T-helper 1 cell treated with Interleukin-12 subunit alpha and Interleukin-12 subunit beta and Interleukin-4 antibody, amounts not matched to agents 30 μg/mL and 1 μg/mL, for 36 hours (primary cell): ENCODE data around the gene KIF19.

Experiments
- H3K27ac Mint-ChIP-seq: one replicate; pipeline ENCODE4 v1.8.0; 2021; ENCODE audit warnings: mild to moderate bottlenecking, mixed read lengths
- H3K27me3 Mint-ChIP-seq: one replicate; pipeline ENCODE4 v1.8.0; 2021; ENCODE audit warnings: low read depth, mixed read lengths
- H3K36me3 Mint-ChIP-seq: one replicate; pipeline ENCODE4 v1.8.0; 2021; ENCODE audit warnings: low read depth, mixed read lengths
- H3K4me1 Mint-ChIP-seq: one replicate; pipeline ENCODE4 v1.8.0; 2021; ENCODE audit warnings: low read depth, mixed read lengths
- H3K4me3 Mint-ChIP-seq: one replicate; pipeline ENCODE4 v1.8.0; 2021; ENCODE audit warnings: mild to moderate bottlenecking, moderate library complexity, mixed read lengths
- H3K9me3 Mint-ChIP-seq: one replicate; pipeline ENCODE4 v1.8.0; 2021; ENCODE audit warnings: mixed read lengths

KIF19 gene

GRCh38 chr17:74324521-74324920, 1.5 kb upstream of the KIF19 start:
- Mint-ChIP-seq H3K9me3 (no peaks in the 10 kb centered on the region), H3K27ac (no peak overlapping the region), H3K27me3 (peaks cover 44% of the 10 kb centered on the region), H3K4me3 (no peak overlapping the region), H3K36me3 (no peaks in the 10 kb centered on the region), H3K4me1 (peaks cover 13% of the 10 kb centered on the region)

- H3K4me1 Mint-ChIP-seq = peaks cover 14% of the 10 kb centered on the region
- no peak overlapping the region for H3K4me3 Mint-ChIP-seq
- H3K27ac Mint-ChIP-seq = no peak overlapping the region
- peaks cover 44% of the 10 kb centered on the region for H3K27me3 Mint-ChIP-seq
- no peaks in the 10 kb centered on the region for H3K36me3 Mint-ChIP-seq
- H3K9me3 Mint-ChIP-seq = no peaks in the 10 kb centered on the region
These were observed 667 bp upstream of the KIF19 start for GRCh38 chr17:74325376-74325742.

DNA sequence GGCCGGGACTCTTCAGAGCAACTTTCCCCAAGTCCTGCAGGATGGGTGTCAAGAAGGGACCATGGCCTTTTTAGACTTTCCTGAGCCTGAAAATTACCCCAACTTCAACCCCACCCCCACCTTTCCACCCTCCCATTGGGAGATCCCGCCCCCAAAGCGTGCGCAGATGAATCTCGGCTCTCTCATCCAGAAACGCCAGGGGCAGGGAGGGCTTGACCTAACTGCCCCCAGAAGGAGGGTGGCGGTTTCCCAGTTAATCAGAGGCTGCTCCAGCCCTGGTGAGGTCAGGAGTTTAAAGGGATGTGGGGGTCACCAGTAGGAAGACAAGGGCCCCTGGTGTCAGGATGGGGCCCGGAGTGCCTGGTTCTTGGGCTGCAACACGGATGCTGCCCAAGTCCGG, 480 bp downstream of the KIF19 start:
- Mint-ChIP-seq H3K27me3 (peaks cover 40% of the 10 kb centered on the region), H3K27ac (no peak overlapping the region), H3K9me3 (no peaks in the 10 kb centered on the region), H3K4me3 (peak overlapping the region; percentile 13), H3K36me3 (no peaks in the 10 kb centered on the region), H3K4me1 (peaks cover 14% of the 10 kb centered on the region)

DNA sequence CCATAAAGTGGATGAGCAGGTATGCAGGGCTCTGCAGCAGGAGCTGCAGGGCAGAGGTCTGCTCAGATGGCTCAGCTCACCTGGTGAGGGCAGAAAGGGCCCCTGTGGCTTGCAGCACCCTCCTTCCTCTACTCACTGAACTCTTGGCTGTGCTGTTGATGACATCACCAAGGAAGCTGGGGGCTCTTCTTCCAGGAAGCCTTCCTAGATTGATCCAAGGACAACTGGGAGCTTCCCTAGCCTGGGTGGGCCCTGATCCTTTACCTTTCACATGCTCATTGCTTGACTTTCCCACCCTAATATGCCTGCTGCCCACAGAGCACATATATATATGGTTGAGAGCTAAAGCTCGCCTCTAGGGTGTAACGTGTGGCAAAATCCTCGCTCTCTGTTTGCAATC, 2.5 kb downstream of the KIF19 start:
- H3K9me3 Mint-ChIP-seq = no peaks in the 10 kb centered on the region
- H3K4me3 Mint-ChIP-seq = no peak overlapping the region
- H3K27ac Mint-ChIP-seq = no peak overlapping the region
- no peaks in the 10 kb centered on the region for H3K36me3 Mint-ChIP-seq
- peaks cover 25% of the 10 kb centered on the region for H3K27me3 Mint-ChIP-seq
- peaks cover 14% of the 10 kb centered on the region for H3K4me1 Mint-ChIP-seq

- H3K36me3 Mint-ChIP-seq = no peaks in the 10 kb centered on the region
- peaks cover 15% of the 10 kb centered on the region for H3K4me1 Mint-ChIP-seq
- peak overlapping the region; percentile 37 for H3K4me3 Mint-ChIP-seq
- H3K9me3 Mint-ChIP-seq = no peaks in the 10 kb centered on the region
- H3K27ac Mint-ChIP-seq = no peak overlapping the region
- peaks cover 21% of the 10 kb centered on the region for H3K27me3 Mint-ChIP-seq
These were observed 3.4 kb downstream of the KIF19 start for GRCh38 chr17:74329378-74329777.

DNA sequence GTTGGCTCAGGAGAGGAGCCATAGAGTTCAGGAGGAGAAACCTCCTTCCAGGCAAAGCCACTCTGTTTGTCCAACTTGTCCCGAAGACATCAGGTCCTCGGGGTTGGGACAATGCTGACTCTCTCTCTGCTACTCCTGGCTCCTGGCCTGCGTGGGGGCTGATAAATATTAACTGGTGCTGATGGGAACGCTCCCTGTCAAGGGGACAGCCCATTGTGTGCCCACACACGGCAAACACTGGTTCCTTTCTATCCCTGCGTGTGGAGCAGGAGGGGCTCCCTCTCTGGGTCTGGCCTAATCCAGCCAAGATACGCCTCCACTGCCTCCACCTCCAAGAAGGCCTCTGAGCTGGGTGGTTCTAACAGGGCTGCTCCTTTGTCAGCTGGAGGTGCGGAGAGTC, 4.4 kb downstream of the KIF19 start:
- Mint-ChIP-seq H3K9me3 (no peaks in the 10 kb centered on the region), H3K4me1 (peaks cover 19% of the 10 kb centered on the region), H3K27ac (no peak overlapping the region), H3K36me3 (no peaks in the 10 kb centered on the region), H3K27me3 (peaks cover 10% of the 10 kb centered on the region), H3K4me3 (no peak overlapping the region)

GRCh38 chr17:74332017-74332650, 6.1 kb downstream of the KIF19 start:
- Mint-ChIP-seq H3K27ac (no peak overlapping the region), H3K9me3 (no peaks in the 10 kb centered on the region), H3K4me1 (peaks cover 19% of the 10 kb centered on the region), H3K4me3 (no peak overlapping the region), H3K36me3 (no peaks in the 10 kb centered on the region), H3K27me3 (peaks cover 4% of the 10 kb centered on the region)

DNA sequence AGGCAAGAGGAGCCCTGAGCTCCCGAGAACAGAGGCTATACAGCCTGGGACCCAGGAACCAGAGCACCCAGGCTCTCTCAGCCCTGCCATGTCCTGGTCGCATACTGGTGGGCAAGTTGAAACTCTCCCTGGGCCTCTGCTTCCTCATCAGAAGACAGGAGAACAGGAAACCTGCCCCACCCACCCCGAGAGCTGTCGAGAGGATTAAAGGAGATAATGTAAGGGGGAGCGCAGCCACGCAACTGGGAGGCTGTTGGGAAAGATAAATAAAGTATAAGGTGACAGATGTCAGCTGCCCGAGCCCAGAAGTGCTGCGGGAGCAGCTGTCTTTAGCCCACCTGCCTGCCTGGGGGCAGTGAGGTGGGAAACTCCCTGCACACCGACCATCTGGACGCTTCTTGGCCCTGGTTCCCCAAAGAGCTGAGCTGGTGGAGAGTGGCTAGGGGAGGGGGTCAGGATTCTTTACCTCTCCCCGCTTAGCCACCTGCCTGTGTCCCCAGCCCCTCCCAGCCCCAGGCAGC, 6.8 kb downstream of the KIF19 start:
- no peaks in the 10 kb centered on the region for H3K9me3 Mint-ChIP-seq
- no peak overlapping the region for H3K27ac Mint-ChIP-seq
- no peak overlapping the region for H3K4me3 Mint-ChIP-seq
- H3K27me3 Mint-ChIP-seq = peaks cover 4% of the 10 kb centered on the region
- H3K36me3 Mint-ChIP-seq = no peaks in the 10 kb centered on the region
- H3K4me1 Mint-ChIP-seq = peaks cover 19% of the 10 kb centered on the region

DNA sequence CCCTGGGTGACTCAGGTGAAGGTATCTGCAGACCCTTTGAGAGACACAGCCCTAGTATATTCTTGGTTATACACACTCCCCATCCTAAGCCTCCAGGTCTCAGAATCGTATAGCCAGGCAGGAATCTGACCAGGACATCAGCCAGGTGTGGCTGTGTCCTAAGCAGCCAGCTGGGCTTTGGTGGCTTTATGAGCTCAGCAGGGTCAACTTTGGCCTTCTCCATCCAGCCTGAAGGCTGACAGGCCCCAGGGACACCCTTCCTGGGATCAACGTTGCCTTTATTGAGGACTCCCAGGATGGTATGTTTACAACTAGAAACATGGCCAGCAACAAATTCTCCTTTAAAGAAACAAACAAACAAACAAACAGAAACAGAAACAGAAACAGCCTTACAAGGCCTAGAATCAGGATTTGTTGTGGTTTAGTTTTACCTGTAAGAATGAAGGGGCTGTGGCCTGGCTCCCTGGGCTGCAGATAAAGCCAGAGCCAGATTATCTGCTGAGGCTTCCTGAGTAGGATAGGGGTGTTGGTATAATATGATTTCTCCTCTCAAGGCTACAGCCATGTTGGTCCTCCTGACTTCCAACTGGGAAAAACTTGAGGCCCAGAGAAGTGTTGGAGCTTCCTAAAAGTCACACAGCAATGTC, 8.5 kb downstream of the KIF19 start:
- Mint-ChIP-seq H3K27ac (no peak overlapping the region), H3K4me1 (peaks cover 9% of the 10 kb centered on the region), H3K4me3 (no peak overlapping the region), H3K27me3 (no peaks in the 10 kb centered on the region), H3K9me3 (no peaks in the 10 kb centered on the region), H3K36me3 (no peaks in the 10 kb centered on the region)

DNA sequence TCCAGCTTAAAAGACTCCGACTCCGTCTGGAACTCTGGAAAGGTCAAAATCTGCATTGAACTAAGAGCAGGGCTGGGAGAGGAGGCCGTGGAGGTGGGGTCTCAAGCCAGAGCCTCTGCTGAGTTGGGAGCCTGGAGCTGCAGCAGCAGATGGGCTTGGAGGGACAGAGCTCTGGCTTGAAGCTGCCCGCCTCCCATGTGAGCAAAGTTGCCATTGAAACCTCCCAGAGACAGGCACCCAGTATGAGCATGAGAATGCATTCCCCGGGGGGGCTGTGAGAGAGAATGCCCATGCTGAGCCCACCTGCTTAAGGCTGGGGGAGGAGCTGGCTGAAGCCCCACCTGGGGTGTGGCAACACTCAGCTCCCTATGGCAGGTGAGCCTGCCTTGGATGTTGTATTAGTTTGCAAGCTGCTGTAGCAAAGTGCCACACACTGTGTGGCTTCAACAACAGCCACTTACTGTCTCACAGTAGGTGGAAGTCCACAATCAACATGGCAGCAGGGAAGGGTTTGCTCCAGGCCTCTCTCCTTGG, 9.6 kb downstream of the KIF19 start:
- Mint-ChIP-seq H3K4me3 (no peak overlapping the region), H3K4me1 (peaks cover 8% of the 10 kb centered on the region), H3K27me3 (no peaks in the 10 kb centered on the region), H3K9me3 (no peaks in the 10 kb centered on the region), H3K36me3 (no peaks in the 10 kb centered on the region), H3K27ac (no peak overlapping the region)

DNA sequence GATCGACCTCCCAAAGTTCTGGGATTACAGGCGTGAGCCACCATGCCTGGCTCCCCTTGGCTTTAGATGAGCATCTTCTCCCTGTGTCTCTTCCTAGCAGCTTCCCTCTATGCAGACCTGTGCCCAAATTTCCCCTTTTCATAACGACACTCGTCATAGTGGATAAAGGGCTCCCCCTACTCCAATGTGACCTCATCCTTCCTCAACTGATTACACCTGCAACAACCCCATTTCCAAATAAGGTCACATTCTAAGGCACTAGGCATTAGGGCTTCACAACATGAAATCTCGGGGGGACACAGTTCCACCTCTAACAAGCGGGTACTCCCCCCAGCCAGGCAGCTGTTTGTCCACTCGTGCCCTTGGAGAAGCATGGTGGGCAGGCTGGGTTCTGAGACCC, 10.3 kb downstream of the KIF19 start:
- H3K4me1 Mint-ChIP-seq = peaks cover 8% of the 10 kb centered on the region
- no peaks in the 10 kb centered on the region for H3K27me3 Mint-ChIP-seq
- no peaks in the 10 kb centered on the region for H3K36me3 Mint-ChIP-seq
- no peaks in the 10 kb centered on the region for H3K9me3 Mint-ChIP-seq
- H3K4me3 Mint-ChIP-seq = no peak overlapping the region
- H3K27ac Mint-ChIP-seq = no peak overlapping the region

DNA sequence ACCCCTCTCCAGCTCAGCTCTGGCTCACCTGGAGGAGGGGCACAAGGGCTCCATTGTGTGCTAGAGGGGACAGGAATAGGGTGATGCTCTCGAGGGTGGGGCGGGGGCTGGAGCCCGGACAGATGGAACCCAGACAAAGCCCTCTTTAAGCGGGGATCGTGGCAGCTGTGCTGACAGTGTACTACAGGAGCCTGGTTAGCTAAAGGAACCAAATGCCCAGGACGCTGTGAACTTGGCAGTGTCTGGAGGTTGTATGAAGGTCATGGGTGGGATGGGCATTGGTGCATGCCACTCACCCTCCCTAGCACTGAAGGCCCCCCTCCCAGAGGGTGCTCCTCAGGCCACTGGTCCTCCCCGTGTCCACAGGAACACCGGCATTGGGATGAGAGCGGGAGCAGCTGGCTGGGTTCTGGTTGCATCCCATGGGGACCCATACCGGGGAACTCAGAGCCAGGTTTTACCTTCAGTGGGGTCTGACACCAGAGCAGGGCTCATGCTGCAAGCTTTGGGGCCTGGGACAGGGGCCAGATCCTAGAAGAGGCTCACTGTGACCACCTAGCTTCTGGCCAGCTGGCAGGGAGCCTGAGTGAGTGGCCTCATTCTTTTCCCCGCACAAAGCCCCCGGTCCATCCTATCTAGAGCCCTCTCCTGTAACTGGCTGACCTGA, 11.9 kb downstream of the KIF19 start:
- no peaks in the 10 kb centered on the region for H3K27me3 Mint-ChIP-seq
- H3K9me3 Mint-ChIP-seq = no peaks in the 10 kb centered on the region
- H3K4me3 Mint-ChIP-seq = no peak overlapping the region
- H3K27ac Mint-ChIP-seq = no peak overlapping the region
- H3K36me3 Mint-ChIP-seq = no peaks in the 10 kb centered on the region
- H3K4me1 Mint-ChIP-seq = peaks cover 8% of the 10 kb centered on the region

GRCh38 chr17:74339537-74340195, 13.6 kb downstream of the KIF19 start:
- Mint-ChIP-seq H3K27me3 (no peaks in the 10 kb centered on the region), H3K27ac (no peak overlapping the region), H3K4me1 (peaks cover 4% of the 10 kb centered on the region)

DNA sequence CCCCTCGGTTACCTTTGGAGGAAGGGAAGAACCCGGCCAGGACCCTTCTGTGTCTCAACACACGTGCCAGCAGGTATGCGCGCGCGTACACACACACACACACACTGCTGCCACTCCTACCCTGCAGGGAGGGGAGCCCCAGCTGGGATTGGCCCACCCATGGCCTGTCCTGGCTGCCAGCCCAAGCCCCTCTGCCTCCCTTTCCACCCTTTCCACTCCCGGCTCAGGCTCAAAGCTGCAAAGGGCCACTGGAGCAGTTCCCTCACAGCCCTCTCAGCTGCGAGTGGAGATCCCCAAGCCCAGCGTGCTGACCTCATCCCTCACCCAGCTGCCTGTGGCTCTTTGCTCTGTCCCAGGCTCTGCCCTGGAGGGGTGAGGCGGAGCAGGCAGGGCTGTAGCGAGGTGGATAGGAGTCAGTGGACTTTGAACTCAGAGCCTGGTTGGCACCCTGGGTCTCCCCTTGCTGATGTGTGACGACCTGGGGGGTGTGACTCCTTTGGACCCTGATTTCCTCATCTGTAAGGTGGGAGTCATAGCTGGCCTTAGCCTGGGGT, 14.5 kb downstream of the KIF19 start:
- H3K4me3 Mint-ChIP-seq = no peak overlapping the region
- no peaks in the 10 kb centered on the region for H3K9me3 Mint-ChIP-seq
- no peaks in the 10 kb centered on the region for H3K4me1 Mint-ChIP-seq
- no peak overlapping the region for H3K27ac Mint-ChIP-seq
- H3K36me3 Mint-ChIP-seq = no peaks in the 10 kb centered on the region
- H3K27me3 Mint-ChIP-seq = no peaks in the 10 kb centered on the region

More at GRCh38 chr17:74339537-74340195, 13.6 kb downstream of the KIF19 start:
- Mint-ChIP-seq H3K36me3 (no peaks in the 10 kb centered on the region), H3K9me3 (no peaks in the 10 kb centered on the region), H3K4me3 (no peak overlapping the region)
